Measurements from ENCODE around the gene GREB1. TPM values are rescaled to one million over a fixed set of nuclear protein-coding genes. Genes with fewer than 3 reads are reported as not detected.

Gene GREB1
- total RNA-seq, 2 experiments from 2014 or later = 0.38 to 0.42 TPM

GRCh38 chr2:11630855-11631254 lies 97.0 kb downstream of the GREB1 start:
- Mint-ChIP-seq H3K9me3 (peaks cover 6% of the 10 kb centered on the region), H3K27ac (no peak overlapping the region), H3K4me3 (no peak overlapping the region), H3K4me1 (ENCODE audit: low read depth) (no peaks in the 10 kb centered on the region), H3K27me3 (ENCODE audit: low read depth) (no peaks in the 10 kb centered on the region), H3K36me3 (ENCODE audit: low read depth) (no peaks in the 10 kb centered on the region)
- intact Hi-C loops (cut with micrococcal nuclease) = no loop called here
- CTCF ChIA-PET = interaction anchor here (0.5 to 0.6 kb wide), 3 partner anchors 39 to 558 kb away, joined by 3 read pairs; a partner anchor contains a TSS
- DNase-seq = no peak

GRCh38 chr2:11631462-11631861 lies 97.6 kb downstream of the GREB1 start:
- Mint-ChIP-seq H3K4me1 (ENCODE audit: low read depth) (no peaks in the 10 kb centered on the region), H3K4me3 (no peak overlapping the region), H3K9me3 (peaks cover 6% of the 10 kb centered on the region), H3K27ac (no peak overlapping the region), H3K27me3 (ENCODE audit: low read depth) (no peaks in the 10 kb centered on the region), H3K36me3 (ENCODE audit: low read depth) (no peaks in the 10 kb centered on the region)
- DNase-seq = no peak
- CTCF ChIA-PET = interaction anchor here (0.6 kb wide), 1 partner anchor 39 kb away, joined by 3 read pairs; no protein-coding TSS in a partner anchor
- intact Hi-C loops (cut with micrococcal nuclease) = no loop called here

- no peak overlapping the region for H3K4me3 Mint-ChIP-seq
- no peak for DNase-seq
- H3K4me1 Mint-ChIP-seq (ENCODE audit: low read depth) = no peaks in the 10 kb centered on the region
- H3K27ac Mint-ChIP-seq = no peak overlapping the region
- CTCF ChIA-PET = no interaction called here
- intact Hi-C loops (cut with micrococcal nuclease) = no loop called here
- no peaks in the 10 kb centered on the region for H3K27me3 Mint-ChIP-seq (ENCODE audit: low read depth)
- H3K36me3 Mint-ChIP-seq (ENCODE audit: low read depth) = no peaks in the 10 kb centered on the region
- H3K9me3 Mint-ChIP-seq = no peaks in the 10 kb centered on the region
These were observed 100.2 kb downstream of the GREB1 start for GRCh38 chr2:11633923-11634478.

- DNase-seq = no peak
- intact Hi-C loops (cut with micrococcal nuclease) = no loop called here
- H3K9me3 Mint-ChIP-seq = no peaks in the 10 kb centered on the region
- H3K27ac Mint-ChIP-seq = no peak overlapping the region
- H3K27me3 Mint-ChIP-seq (ENCODE audit: low read depth) = no peaks in the 10 kb centered on the region
- no peak overlapping the region for H3K4me3 Mint-ChIP-seq
- CTCF ChIA-PET = no interaction called here
- H3K36me3 Mint-ChIP-seq (ENCODE audit: low read depth) = no peaks in the 10 kb centered on the region
- no peaks in the 10 kb centered on the region for H3K4me1 Mint-ChIP-seq (ENCODE audit: low read depth)
These were observed 100.7 kb downstream of the GREB1 start for GRCh38 chr2:11634584-11634983.

GRCh38 chr2:11635141-11635540 lies 101.3 kb downstream of the GREB1 start:
- no peak for DNase-seq
- Mint-ChIP-seq H3K27ac (no peak overlapping the region), H3K9me3 (no peaks in the 10 kb centered on the region), H3K4me3 (no peak overlapping the region), H3K4me1 (ENCODE audit: low read depth) (no peaks in the 10 kb centered on the region), H3K27me3 (ENCODE audit: low read depth) (no peaks in the 10 kb centered on the region), H3K36me3 (ENCODE audit: low read depth) (no peaks in the 10 kb centered on the region)
- CTCF ChIA-PET = interaction anchor here (0.9 kb wide), 1 partner anchor 13 kb away, joined by 3 read pairs; no protein-coding TSS in a partner anchor
- intact Hi-C loops (cut with micrococcal nuclease) = no loop called here

GRCh38 chr2:11636593-11637295 lies 102.9 kb downstream of the GREB1 start:
- Mint-ChIP-seq H3K27me3 (ENCODE audit: low read depth) (no peaks in the 10 kb centered on the region), H3K36me3 (ENCODE audit: low read depth) (no peaks in the 10 kb centered on the region), H3K27ac (no peak overlapping the region), H3K4me3 (no peak overlapping the region), H3K4me1 (ENCODE audit: low read depth) (no peaks in the 10 kb centered on the region), H3K9me3 (no peaks in the 10 kb centered on the region)
- intact Hi-C loops (cut with micrococcal nuclease) = no loop called here
- CTCF ChIA-PET = no interaction called here
- DNase-seq = no peak

- intact Hi-C loops (cut with micrococcal nuclease) = no loop called here
- Mint-ChIP-seq H3K27ac (no peak overlapping the region), H3K4me1 (ENCODE audit: low read depth) (no peaks in the 10 kb centered on the region), H3K9me3 (no peaks in the 10 kb centered on the region), H3K36me3 (ENCODE audit: low read depth) (no peaks in the 10 kb centered on the region), H3K27me3 (ENCODE audit: low read depth) (no peaks in the 10 kb centered on the region), H3K4me3 (no peak overlapping the region)
- no peak for DNase-seq
- CTCF ChIA-PET = no interaction called here
These were observed 103.7 kb downstream of the GREB1 start for GRCh38 chr2:11637546-11637945.

GRCh38 chr2:11639503-11639902 lies 105.7 kb downstream of the GREB1 start:
- DNase-seq = no peak
- no peaks in the 10 kb centered on the region for H3K36me3 Mint-ChIP-seq (ENCODE audit: low read depth)
- H3K4me3 Mint-ChIP-seq = no peak overlapping the region
- intact Hi-C loops (cut with micrococcal nuclease) = no loop called here
- no peaks in the 10 kb centered on the region for H3K9me3 Mint-ChIP-seq
- no peaks in the 10 kb centered on the region for H3K27me3 Mint-ChIP-seq (ENCODE audit: low read depth)
- CTCF ChIA-PET = no interaction called here
- no peaks in the 10 kb centered on the region for H3K4me1 Mint-ChIP-seq (ENCODE audit: low read depth)
- no peak overlapping the region for H3K27ac Mint-ChIP-seq

- H3K4me3 Mint-ChIP-seq = no peak overlapping the region
- no peak for DNase-seq
- CTCF ChIA-PET = interaction anchor here (0.9 kb wide), 1 partner anchor 57 kb away, joined by 3 read pairs; no protein-coding TSS in a partner anchor
- H3K27ac Mint-ChIP-seq = no peak overlapping the region
- no peaks in the 10 kb centered on the region for H3K9me3 Mint-ChIP-seq
- H3K36me3 Mint-ChIP-seq (ENCODE audit: low read depth) = no peaks in the 10 kb centered on the region
- no peaks in the 10 kb centered on the region for H3K4me1 Mint-ChIP-seq (ENCODE audit: low read depth)
- H3K27me3 Mint-ChIP-seq (ENCODE audit: low read depth) = no peaks in the 10 kb centered on the region
- intact Hi-C loops (cut with micrococcal nuclease) = no loop called here
These were observed 106.3 kb downstream of the GREB1 start for GRCh38 chr2:11640132-11640531.

- no peak for DNase-seq
- CTCF ChIA-PET = interaction anchor here (1.1 kb wide), 1 partner anchor 19 kb away, joined by 3 read pairs; no protein-coding TSS in a partner anchor
- Mint-ChIP-seq H3K36me3 (ENCODE audit: low read depth) (no peaks in the 10 kb centered on the region), H3K27me3 (ENCODE audit: low read depth) (no peaks in the 10 kb centered on the region), H3K9me3 (no peaks in the 10 kb centered on the region), H3K27ac (no peak overlapping the region), H3K4me3 (no peak overlapping the region), H3K4me1 (ENCODE audit: low read depth) (no peaks in the 10 kb centered on the region)
- intact Hi-C loops (cut with micrococcal nuclease) = no loop called here
These were observed 109.1 kb downstream of the GREB1 start for GRCh38 chr2:11642972-11643371.

GRCh38 chr2:11644293-11644692 lies 110.4 kb downstream of the GREB1 start:
- CTCF ChIA-PET = no interaction called here
- no peaks in the 10 kb centered on the region for H3K4me1 Mint-ChIP-seq (ENCODE audit: low read depth)
- H3K27me3 Mint-ChIP-seq (ENCODE audit: low read depth) = no peaks in the 10 kb centered on the region
- no peak overlapping the region for H3K4me3 Mint-ChIP-seq
- intact Hi-C loops (cut with micrococcal nuclease) = no loop called here
- no peak overlapping the region for H3K27ac Mint-ChIP-seq
- DNase-seq = no peak
- no peaks in the 10 kb centered on the region for H3K36me3 Mint-ChIP-seq (ENCODE audit: low read depth)
- H3K9me3 Mint-ChIP-seq = no peaks in the 10 kb centered on the region

- CTCF ChIA-PET = no interaction called here
- DNase-seq = no peak
- Mint-ChIP-seq H3K4me1 (ENCODE audit: low read depth) (no peaks in the 10 kb centered on the region), H3K4me3 (no peak overlapping the region), H3K9me3 (no peaks in the 10 kb centered on the region), H3K36me3 (ENCODE audit: low read depth) (no peaks in the 10 kb centered on the region), H3K27me3 (ENCODE audit: low read depth) (no peaks in the 10 kb centered on the region), H3K27ac (no peak overlapping the region)
- intact Hi-C loops (cut with micrococcal nuclease) = no loop called here
These were observed 112.7 kb downstream of the GREB1 start for GRCh38 chr2:11646530-11646929.

All from activated naive CD4-positive, alpha-beta T cell treated with anti-CD3 and anti-CD28 coated beads for 36 hours (primary cell).